GM21390 (cell line): ENCODE results near the gene FHL3.

ENCODE experiments used
- ATAC-seq: cut with Tn5 transposase; IDR thresholded peaks from one replicate; pipeline ENCODE4 v1.9.1; 2021; ENCODE audit not compliant: unreplicated experiment

FHL3 gene

DNA sequence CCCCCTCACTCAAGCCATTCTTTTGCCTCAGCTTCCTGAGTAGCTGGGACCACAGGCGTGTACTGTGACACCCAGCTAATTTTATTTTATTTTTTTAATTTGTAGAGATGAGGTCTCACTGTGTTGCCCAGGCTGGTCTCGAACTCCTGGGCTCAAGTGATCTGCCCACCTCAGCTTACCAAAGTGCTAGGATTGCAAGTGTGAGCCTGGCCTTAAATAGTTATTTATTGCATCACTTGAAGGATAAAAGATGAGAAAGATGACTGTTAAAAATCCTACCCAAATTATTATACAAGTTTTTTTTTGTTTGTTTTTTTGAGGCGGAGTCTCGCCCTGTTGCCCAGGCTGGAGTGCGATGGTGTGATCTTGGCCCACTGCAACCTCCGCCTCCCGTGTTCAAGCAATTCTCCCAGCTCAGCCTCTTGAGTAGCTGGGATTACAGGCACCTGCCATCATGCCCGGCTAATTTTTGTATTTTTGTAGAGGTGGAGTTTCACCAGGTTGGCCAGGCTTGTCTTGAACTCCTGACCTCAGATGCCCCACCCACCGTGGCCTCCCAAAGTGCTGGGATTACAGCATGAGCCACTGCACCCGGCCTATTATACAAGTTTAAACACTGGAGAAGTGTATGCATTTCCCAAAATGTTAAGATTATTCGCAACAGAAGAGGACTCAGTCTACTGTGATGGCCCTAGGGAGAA lies 9.6 kb upstream of the FHL3 start:
- ATAC-seq, result no peak

DNA sequence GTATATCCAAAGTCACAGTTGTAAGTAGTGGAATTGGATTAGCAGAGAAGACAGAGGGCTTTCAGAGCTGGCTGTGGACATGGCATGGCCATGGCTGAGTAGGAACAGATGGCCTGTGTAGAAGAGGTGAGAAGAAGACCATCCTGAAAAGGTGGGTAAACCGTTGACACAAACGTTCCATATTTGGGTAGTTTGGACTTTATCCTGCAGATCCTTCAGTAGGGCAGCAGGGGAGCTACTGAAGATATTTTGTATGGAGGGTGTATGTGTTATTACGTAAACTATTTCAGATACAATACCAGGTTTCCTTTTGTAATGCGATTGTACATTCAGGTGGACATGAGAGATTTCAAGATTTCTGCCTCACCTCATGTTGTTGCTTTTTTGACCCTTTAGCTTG lies 8.9 kb upstream of the FHL3 start:
- no peak for ATAC-seq

DNA sequence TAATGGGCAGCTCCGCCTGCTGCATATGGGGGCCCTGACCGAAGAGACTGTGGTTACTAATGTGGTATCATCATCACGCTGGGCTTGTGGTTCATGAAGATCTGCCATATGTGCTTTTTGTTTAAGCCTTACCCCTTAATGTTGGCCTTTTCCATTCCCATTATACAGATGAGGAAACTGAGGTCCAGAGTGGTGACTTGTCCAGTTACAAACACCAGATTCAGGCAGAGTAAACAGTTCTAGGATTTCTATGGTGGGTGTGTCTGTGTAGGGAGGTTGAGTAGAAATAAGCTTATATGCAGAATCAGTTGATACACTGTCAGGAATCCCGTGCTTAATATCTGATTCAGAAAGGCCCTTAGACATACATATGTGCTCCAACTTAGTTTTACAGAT lies 7.9 kb upstream of the FHL3 start:
- no peak for ATAC-seq

DNA sequence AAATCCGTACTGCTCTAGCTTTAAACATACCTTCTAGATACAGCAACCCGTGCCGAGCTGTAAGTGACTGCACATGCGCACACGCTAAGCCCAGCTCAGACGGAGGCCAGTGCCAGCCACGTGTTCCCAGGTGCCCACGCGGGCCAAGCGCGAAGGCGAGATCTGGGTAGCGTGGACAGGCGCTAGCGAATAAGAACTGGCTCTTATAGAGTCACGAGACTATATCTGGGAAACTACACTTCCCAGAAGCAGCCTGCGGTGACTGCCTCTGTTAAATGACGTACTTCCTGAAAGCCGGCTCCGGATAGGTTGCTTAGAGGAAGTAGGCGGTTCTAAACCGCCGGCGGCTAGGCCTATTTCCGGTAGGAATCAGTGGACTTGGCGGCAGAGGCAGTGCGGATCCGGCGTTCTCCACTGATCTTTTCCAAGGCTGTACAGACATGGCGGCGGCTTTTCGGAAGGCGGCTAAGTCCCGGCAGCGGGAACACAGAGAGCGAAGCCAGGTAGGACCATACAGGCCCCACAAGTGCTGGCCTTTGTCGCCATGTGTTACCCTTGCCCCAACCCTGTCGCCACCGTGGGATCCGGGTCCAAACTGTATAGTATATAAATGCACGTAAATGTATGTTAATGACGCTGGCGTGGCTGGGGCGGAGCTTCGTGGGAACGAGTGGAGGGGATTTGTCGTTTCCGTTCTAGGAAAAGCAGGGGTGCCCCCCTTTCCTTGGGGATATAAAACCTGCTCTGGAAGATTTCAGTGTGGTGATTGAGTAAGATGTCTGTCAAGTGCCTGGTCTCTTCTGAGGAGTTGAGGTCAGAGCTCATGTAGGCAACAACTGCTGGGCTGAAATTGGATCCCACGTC lies 7.3 kb upstream of the FHL3 start, which contains the start of gene UTP11:
Gene UTP11 (plus strand): TSS at position 372 of the 864 bp plus-strand sequence. CDS start 69 bp downstream, at position 441.
- ATAC-seq, result peak; percentile 94

DNA sequence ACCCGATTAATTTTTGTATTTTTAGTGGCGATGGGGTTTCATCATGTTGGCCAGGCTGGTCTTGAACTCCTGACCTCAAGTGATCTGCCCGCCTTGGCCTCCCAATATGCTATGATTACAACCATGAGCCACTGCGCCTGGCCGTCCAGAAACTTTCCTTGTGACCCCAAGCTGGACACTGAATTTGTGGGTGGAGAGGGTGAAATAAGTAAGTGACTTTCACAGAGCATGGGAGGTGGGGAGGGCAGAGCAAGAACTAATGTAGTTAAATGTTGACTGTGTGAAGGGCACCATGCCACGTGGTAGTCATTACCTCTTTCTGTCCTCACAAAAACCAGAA lies 4.5 kb upstream of the FHL3 start:
- ATAC-seq, result no peak

DNA sequence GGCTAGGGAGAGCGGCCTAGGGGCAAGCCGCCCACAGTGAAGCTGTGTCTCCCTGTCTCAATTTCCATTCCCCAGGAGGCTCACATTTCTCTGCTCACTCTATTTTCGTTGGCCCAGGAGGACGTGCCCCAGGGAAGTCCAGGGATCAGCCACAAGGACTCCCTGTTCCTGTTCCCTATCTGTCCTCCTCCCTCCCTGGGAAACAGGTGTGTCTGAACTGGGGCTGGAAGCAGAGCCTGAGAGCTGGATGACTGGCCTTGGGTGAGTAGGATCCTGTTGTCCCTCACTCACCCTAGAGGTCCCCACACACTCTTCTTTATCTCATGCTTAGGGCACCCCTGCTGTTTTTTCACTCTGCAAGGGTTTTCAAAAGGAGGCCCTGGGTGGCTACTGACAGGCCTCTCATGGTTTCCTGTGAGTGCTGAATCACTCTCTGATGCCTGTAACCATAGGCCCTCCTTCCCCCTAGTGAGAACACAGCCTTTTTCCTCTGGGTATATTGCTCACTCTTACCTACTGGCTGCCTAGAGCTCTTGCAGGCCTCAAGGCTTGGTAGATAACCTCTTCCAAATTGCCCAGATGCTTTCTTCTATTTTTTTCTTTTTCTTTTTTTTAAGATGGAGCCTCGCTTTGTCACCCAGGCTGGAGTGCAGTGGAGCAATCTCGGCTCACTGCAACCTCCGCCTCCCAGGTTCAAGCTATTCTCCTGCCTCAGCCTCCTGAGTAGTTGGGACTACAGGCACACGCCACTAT lies 4.0 kb upstream of the FHL3 start:
- no peak for ATAC-seq

DNA sequence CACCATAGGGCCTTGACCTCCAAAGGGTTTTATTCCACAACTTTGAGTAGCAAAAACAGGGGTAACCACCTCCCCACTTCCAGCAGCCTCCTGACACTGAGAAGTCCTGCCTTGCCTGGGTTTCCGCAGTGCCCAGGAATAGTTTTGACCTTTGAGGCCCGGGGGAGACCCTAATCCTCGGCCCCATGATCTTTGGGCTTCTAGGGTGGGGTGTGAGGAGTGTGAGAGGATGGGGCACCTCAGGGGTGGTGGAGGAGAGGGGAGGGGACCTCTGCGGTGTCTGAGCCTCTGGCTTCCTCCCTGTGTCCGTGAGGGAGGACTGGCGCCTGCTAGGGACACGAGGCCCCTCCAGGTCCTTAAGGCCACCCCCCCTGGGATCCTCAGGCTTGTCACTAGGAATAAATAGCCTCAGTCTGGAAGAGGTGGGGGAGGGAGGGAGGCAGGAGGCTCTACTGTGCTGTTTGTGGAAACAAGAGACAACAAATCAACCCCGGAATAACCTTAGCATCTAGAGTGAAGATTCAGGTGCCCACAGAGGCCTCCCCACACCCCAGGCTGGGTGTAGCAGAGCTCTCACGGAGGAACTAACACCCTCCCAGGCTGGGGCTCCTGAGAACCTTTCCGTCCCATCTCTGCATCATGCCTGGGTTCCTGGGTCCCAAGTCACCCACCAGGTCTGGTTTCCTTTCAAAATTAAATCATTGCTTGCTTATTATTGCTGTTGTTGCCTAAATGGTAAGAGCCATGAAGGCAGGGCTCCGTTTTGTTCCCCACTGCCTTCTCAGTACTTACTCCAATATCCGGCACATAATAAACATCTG lies 904 bp upstream of the FHL3 start:
- ATAC-seq, result no peak

DNA sequence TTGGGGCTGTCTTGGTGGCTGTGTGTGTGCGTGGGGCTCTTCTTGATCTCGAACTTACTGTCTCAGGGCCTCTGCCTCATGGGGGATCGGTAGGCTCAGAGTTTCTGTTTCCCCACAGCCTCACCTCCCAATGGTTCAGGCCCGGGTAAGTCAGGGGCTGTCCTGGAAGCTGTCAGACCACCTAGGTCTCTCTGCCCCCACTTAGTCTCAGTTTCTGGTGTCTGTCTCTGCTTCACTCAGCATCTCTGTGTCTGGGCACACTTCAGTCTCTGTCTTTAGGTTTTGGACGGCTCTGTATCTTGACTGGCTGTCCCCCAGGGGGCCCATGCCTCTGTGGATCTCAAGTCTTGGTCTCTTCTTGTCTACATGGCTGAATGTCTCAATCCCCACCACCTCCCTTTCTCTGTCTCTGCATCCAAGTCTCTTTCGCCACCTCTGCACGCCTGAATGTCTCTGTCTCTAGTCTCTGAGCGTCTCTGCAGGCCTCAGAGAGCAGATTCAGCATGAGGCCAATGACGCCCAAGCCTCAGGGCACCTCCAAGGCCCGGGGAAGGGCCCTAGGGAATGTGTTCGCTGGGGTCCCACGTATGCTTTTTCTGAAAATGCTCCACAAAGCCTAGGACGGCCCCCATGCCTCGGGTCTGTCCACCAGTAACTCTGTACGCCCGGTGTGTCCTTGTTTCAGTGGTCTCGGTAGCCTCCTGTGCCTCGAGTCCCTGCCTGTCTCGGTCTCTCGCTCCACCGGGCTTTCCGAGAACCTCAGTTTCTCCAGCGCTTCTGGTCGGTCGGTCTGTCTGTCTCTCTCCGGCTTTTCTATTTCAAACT lies 818 bp downstream of the FHL3 start:
- no peak for ATAC-seq

DNA sequence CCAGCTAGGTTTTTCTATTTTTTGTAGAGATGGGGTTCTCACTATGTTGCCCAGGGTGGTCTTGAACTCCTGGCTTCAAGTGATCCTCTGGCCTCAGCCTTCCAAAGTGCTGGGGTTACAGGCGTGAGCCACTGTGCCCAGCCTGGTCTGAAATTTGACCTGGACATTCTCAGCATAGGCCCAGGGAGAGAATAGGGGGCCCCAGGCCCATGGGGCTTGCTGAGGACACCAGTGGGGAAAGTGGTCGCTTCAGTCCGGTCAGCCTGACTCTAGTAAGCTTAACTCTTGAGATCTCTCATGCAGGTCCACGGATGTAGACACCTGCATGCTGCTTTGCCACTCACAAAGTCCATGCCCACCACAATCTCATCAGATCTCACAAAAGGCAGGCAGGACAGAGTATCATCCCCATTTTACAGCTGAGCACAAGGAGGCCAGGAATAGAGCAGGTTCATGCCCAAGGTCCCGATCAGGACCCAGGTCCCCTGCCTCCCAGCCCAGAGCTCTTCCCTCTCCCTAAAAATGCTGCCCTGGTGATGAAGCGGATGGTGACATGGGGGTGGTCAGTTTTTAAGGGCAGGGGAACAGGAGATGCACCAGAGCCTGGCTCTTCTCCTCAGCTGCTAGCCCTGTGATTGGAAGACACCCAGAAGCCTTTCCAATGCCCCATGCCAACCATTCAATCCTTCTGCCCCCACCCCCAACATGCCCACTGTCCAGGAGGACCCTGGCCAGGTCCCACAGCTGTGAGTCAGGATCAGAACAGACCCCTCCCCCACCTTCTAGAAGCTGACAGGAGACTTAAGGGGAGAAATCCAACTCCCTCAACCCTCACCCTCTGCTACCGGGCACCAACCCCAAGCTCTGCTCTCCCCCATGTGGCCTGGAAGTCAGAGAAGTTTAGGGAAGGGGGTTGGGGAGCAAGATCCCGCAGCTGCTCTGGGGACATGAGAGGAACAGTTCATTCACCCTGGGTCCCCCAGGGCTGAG lies 1.8 kb downstream of the FHL3 start:
- no peak for ATAC-seq

DNA sequence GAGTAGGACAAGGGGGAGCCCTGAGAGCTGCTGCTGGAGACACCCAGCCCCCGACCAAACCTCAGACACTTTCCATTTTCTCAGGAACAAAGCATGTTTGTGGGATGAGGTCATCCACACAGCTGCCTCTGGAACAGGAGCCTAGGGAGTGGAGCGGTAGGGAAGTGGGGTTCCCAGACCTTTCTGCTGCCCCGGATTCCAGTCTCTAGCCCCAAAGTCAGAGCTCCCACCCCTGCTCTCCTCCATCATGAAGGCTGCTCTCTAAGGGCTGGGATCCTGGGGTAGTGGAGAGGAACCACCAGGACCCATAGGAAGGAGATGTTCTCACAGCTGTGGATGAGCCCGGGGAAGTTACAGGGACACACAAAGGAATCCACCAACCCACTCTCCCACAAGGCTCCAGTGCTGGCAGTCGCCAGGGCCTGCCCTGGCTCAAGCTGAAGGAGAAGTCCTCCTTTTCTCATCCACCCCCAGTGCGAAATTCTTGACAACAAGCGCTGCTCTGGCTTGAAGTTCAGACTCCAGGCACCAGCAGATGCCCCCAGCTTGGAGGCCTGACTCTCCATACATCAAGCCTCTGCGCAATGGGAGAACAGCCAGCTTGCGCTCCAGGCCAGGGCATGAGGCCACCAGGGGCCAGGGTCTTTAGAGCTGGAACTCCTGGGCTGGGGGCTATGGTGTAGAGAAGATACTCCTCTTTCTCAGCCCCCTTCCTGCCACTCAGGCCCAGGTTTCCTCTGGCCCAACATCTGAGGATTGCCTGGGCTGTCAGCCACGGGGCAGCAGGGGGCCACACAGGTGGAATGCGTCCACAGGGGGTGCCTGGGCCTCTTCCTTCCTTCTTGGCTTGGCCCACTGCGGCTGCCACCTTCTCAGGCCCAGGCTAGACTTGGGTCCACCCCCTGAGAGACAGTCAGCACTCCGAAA lies 4.5 kb downstream of the FHL3 start:
- no peak for ATAC-seq

DNA sequence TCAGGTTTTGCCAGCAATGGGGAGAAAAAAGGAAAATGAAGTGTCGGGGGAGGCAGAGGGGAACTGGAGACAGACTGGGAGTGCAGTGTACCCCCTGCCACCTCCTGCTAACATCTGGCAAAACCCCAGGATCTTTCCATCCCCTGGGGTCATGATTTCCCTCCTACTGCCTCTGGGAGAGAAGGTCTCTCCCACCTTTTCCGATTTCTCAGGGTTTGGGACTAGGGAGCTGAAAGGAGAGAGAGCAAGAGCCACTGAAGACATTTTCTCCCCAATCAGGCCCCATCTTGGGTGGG lies 5.1 kb downstream of the FHL3 start:
- ATAC-seq, result no peak

DNA sequence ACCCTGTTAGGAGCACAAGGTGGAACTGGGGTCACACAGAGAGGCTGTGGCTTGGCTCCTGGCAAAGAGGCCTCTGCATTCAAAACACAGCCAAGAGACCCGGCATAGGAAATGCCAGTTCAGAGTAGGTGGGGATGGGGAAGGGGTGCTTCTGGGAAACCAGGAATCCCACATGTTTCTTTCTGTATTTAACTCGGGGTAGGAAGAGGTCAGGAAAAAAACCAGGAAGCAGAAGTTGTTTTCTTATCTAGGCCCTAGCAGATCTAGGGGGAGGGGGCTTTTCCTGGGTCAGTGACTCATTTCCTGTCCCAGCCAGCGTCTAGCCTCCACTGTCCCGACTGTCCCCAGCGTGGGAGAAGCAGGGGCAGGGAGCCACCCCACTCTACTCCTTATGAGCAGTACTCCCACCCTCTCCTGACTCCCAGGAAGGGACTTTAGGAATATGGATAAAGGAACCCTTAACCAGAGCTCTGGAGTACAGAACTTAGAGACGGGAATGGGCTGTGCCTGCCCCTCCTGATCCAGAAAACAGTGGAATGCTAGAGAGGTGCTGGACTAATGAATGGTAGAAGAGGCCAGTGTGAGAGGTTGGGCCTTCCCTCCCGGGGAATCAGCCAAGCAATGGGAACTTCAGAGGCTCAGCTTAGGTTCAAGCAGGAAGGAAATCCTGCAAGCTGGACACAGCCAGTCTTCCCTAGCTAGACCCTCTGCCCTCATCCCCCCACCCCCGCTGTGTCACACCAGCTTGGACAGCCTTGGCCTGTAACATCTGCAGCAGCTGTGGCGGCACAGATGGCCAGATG lies 5.7 kb downstream of the FHL3 start:
- ATAC-seq, result no peak

DNA sequence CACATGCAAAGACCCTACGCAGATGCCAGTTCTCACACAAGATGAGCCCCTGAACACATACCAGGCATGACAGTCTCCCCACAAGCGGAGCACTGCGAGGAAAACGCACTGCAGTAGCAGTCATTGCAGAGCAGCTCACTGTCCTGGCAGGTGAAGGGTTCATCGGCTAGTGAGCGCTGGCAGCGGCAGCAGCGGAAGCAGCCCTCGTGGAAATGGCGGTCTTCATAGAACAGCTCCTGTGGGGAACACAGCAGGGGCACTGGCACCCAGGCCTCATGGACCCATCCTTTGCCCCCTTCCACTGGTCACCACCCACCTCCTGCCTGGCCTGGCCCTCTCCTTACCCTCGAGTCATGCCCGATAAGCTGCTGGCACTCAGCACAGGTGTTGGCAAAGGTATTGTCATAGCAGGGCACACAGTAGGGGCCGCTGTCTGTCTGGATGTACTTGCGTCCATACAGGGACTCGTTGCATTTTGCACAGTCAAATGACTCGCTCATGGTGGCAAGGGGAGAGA lies 6.3 kb downstream of the FHL3 start:
- ATAC-seq, result no peak

DNA sequence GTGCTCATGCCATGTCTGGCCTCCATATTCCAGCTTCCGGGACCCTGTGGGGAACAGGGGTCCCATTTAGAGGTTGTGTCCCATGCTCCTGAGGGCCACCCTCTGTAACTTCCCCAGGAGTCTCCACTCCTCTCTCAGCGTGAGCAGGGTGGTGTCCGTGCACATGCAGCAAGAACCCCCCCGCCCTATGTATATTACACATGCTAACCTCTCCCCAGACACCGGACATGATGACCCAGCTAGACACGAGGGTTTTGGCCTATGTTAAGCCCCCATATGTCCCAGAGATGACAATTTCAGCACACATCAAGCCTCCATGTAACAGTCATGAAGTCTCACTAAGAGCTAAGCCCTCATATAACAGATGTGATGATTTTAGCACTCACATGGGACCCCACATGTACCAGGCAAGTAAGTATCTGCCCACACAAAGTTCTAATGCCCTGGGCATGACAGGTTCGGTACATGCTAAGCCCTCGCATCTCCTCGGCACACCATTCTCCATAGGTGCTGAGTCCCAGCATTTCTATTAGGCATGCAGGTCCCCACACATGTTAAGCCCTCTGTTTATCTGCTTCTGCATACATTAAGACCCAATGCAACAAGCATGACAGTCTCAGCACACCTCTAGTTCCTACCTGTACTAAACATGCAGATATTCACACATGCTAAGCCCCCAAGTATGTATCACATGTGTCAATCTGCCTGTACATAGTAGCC lies 7.1 kb downstream of the FHL3 start:
- no peak for ATAC-seq

DNA sequence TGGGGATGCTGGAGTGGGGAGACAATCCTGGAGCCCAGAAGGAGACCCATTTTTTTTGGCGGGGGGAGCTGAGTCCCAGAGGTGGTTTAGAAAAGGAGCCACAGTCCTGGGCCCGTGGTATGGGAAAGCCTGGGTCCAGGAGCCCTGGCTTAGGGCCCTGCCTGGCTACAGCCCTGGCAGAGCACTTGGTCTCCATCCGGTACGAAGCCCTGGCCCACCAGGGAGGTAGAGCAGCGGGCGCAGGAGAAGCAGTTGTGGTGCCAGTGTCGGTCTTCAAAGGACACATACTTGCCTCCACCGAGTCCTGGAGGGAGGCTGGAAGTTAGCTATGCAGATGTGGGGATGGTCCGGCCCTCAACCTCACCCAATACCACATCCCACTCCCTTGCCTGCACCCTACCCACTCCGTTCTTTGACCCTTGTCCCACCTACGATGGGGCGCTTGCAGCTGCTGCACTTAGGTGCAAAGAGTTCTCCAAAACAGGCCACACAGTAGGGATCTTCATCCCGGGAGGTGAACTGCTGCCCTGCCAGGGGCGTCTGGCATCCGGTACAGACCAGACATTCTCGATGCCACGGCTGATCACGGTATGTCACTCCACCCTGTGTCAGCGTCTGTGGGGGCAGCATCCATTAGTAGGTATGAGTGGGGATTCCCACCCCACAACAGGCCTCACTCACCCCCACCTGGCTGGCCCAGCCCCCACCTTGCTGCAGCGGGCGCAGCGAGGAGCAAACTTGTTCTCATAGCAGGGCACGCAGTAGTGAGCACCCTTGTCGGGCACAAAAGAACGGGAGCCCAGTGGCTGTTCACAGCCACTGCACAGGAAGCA lies 7.8 kb downstream of the FHL3 start:
- no peak for ATAC-seq
